Activated CD4-positive, CD25-positive, alpha-beta regulatory T cell treated with anti-CD3 and anti-CD28 coated beads, Interleukin-2, amount 50 U/mL, for 24 hours (primary cell): Measurements from ENCODE around the gene KIAA0232.
"Not testable (repeated sequence)": the region's sequence is repeated elsewhere in the genome, so short reads cannot be mapped to it uniquely, and the experiment has no call there.

Source experiments
- ATAC-seq, 2 donors: fragments of 150-1000 bp; cut with Tn5 transposase; one replicate each; pipeline ENCODE4 v1.10.0; 2021; ENCODE audit warnings: mild to moderate bottlenecking in 1 of 2, moderate library complexity in 1 of 2

Gene KIAA0232

DNA sequence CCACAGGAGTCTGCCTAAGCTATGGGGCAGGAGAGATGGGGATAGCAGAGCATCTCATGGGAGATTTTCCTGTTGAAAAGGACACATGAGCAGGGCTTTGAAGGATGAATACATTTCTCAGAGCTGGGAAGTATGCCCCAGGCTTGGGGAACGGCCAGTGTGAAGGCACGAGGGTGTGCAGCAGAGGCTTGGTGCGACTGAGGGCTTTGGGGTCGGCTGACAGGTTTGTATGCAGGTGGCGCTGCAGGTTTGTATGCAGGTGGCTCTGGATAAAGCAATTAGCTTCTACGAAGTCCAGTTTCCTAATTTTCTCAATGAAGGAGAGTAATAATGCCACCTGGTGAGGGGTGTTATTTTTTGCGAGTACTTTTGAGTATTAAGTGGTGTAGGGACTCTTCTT is 6.8 kb upstream of the KIAA0232 start:
- no peak for ATAC-seq

DNA sequence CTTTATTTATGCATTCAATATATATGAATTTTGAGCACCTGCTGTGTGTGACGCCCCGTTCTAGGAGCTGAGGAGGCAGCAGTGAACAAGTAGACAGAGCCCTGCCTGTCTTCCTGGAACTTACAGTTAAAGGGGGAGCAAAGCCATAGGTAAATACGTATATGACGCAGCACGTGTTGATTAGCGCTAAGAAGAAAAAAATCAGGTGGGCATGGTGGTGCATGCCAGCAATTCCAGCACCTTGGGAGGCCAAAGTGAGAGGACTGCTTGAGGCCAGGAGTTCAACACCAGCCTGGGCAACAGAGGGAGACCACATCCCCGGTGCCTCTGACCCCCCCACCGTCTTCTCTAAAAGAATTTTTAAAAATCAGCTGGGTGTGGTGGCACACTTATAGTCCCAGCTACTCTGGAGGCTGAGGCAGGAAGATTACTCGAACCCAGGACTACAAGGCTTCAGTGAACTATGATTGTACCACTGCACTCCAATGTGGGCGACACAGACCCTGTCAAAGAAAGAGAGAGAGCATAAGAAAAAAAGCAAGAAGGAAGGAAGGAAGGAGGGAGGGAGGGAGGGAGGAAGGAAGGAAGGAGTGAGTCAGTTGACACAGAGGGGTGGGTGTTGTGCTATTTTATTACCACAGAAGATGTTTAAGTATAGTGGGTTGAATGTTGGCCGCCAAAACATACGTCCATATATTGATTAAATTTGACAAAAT is 5.4 kb upstream of the KIAA0232 start:
- no peak for ATAC-seq

GRCh38 chr4:6777636-6778281 is 4.8 kb upstream of the KIAA0232 start:
- no peak for ATAC-seq

DNA sequence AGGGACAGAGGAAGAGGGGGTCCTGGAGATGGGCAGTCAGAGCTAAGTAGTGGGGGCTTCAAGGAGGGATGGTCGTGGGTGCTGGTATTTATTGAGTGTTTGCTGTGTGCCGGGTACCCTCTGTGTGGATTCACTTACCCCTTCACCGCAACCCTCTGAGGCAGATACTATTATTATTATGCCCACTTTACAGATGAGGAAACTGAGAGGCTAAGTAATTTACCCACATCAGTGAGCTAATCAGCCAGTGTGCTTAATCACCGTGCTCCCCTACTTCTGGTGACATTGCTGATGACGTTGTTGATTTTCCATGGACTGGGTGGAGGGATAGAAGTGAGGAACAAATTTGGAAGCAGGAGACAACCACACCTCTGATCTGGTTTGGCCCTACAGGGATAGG is 4.1 kb upstream of the KIAA0232 start:
- no peak for ATAC-seq

DNA sequence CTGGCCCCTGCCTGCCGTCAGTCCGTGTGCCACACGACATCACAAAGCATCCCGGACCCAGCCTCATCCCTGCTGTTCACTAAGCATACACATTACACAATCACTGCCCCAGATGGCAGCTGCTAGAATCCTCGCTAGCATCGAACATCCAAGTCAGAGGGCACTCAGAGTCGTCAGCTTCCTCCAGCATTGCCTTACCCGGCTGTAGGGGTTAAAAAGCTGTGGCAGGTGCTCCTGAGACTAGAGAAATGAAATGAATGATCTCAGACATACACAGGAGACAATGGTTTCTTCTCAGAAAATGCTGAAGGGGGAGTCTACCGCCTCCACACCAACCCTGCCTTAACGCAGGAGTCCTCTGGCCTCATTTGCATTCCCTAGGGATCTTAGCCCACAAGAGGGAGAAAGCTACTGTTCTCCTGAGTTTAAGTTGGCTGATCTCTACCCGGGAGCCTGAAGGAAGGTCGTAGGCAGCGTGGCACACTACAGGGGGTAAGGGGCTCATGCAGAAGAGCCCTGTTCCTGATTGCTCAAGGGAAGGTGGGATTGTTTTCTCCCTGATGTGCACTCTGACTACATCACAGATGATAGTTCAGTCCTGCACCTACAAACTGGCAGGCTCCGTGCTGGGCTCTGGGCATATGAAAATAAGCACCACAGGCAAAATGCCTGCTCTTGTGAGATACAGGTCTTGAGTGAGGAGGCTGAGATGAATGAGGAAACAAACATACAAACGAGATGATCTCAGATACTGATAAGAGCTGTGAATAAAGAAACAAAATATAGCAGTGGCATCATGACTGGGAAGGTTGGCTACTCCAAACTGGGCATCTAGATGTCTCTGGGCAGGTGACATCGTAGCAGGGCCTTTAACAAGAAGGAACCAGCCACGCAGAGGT is 2.6 kb upstream of the KIAA0232 start:
- no peak for ATAC-seq

- ATAC-seq: no peak
These were observed 1.4 kb upstream of the KIAA0232 start for GRCh38 chr4:6781113-6781512.

GRCh38 chr4:6781561-6781960 is 966 bp upstream of the KIAA0232 start:
- no peak for ATAC-seq

GRCh38 chr4:6782846-6783110 is 251 bp downstream of the KIAA0232 start:
- no peak for ATAC-seq

- ATAC-seq: peak; percentile 81 to 83
These were observed 819 bp downstream of the KIAA0232 start for GRCh38 chr4:6783111-6783981.

GRCh38 chr4:6785572-6785925 is 3.0 kb downstream of the KIAA0232 start:
- no peak for ATAC-seq

DNA sequence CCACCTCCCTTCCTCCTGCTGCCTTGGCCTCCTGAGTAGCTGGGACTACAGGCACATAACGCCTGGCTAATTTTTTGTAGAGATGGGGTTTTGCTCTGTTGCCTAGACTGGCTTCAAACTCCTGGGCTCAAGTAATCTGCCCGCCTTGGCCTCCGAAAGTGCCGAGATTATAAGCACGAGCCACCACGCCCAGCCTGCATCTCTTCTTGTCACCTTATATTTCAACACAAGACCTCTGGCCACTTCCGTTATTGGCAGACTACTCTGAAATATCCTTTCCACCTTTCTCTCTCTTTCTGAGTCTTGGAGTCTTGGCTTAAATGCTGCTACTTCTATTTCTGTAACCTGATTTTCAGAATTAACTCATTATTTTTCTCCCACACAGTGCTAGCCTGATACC is 5.6 kb downstream of the KIAA0232 start:
- no peak for ATAC-seq

GRCh38 chr4:6791245-6791644 is 8.7 kb downstream of the KIAA0232 start:
- not testable (repeated sequence) for ATAC-seq

DNA sequence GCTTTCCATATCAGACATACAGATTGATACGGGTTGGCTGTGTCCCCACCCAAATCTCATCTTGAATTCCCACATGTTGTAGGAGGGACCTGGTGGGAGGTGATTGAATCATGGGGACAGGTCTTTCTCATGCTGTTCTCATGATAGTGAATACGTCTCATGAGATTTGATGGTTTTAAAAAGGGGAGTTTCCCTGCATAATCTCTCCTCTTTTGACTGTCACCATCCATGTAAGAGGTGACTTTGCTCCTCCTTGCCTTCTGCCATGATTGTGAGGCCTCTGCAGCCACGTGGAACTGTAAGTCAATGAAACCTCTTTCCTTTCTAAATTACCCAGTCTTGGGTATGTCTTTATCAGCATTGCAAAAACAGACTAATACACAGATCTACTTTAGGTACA is 9.3 kb downstream of the KIAA0232 start:
- ATAC-seq: peak; percentile 35 to 49

GRCh38 chr4:6794189-6794588 is 11.7 kb downstream of the KIAA0232 start:
- no peak for ATAC-seq

DNA sequence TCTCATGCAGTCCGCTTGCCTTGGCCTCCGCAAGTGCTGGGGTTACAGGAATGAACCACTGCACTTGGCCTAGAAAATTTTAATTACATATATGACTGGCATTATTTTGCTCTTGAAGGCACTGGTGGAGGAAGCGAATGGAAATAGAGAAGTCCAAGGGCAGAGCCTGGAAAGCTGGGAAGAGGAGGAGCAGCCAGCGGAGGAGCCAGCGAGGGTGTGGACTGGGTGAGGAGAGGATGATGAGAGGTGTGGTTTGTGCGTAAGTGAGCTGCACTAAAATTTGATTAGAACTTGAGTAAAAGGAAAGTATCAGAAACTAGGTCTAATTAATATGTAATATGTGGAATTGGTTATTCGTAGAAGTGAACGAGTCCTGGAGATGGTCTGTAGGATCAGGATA is 13.3 kb downstream of the KIAA0232 start:
- ATAC-seq: no peak

DNA sequence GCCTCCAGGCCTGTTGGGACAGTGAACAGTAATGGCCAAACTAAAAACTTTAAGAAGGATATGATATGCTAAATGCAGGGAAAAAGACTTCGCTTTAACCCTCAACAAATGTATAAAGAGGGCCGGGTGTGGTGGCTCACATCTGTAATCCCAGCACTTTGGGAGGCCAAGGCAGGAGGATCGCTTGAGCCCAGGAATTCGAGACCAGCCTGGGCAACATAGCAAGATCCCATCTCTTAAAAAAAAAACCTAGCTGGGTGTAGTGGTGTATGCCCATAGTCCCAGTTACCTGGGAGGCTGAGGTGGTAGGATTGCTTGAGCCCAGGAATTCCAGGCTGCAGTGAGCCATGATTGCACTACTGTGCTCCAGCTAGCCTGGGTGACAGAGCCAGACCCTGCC is 14.8 kb downstream of the KIAA0232 start:
- not testable (repeated sequence) for ATAC-seq

- no peak for ATAC-seq
These were observed 16.6 kb downstream of the KIAA0232 start for GRCh38 chr4:6799091-6799490.

GRCh38 chr4:6802025-6802424 is 19.5 kb downstream of the KIAA0232 start:
- no peak for ATAC-seq

DNA sequence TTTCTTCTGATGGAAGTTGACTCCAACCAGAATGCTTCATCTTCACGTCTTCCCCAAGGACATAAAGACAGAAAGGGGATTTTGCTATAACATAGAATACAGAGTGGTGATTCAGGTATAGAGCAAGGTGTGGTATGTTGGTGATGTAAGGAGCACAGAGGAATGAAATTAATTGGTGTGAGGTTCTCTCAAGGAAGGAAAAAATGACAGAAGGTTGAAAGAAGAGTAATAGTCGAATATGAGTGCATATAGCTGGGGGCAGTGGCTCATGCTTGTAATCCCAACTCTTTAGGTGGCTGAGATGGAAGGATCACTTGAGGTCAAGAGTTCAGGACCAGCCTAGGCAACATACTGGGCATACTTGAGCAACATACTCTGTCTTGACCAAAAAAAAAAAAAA is 20.1 kb downstream of the KIAA0232 start:
- peak in 1 of 2 donors; percentile 41 for ATAC-seq

DNA sequence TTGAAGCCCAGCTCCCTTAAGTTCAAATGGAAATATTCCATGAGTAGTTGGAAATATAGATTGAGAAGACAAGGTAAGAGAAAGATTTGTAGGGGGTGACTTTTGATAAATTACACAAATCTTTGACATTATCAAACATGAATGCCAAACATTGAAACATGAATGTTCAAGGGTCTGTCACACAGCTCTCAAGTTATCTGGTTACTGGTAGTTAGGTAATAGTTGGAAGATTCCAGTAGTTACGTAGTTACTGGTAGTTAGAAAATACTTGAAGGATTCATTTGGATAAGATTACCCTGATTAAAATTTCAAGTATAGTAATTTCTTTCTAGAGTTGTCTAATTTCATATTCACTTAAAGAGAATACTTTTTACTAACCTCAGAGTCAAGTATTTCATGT is 20.7 kb downstream of the KIAA0232 start:
- ATAC-seq: no peak

- no peak for ATAC-seq
These were observed 21.7 kb downstream of the KIAA0232 start for GRCh38 chr4:6804082-6804752.

DNA sequence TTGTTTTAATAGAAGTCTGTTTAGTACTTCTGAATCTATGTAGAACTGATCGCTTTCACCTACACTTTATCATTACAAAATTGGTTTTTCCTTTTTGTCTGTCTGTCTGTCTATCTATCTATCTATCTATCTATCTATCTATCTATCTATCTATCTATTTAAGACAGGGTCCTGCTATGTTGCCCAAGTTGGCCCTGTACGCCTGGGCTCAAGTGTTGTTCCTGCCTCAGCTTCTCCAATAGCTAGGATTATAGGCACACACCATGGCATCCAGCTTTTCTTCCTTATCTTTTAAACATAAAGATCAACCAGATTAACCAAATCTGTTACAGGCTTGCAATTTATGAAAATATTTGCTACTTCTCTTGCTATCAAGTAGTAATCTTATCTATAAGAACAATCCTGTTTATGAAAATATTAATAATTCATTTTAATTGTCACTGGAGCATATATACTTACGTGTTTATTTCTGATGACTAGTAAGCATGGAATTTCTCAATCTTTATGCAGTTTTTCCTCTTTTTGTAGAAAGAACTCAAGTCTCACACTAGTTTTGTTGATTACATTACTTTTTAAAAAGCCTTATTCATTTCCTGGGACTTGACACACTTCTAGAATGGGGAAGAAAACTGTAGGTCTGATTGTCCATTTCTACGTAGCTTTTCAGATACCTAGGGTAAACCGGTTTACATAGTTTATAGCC is 24.5 kb downstream of the KIAA0232 start:
- no peak for ATAC-seq
